Measurements from ENCODE around the gene DTNA.
"Not testable (repeated sequence)": the region's sequence is repeated elsewhere in the genome, so short reads cannot be mapped to it uniquely, and the experiment has no call there.

Gene DTNA

GRCh38 chr18:34725737-34726136 is 15.6 kb downstream of the DTNA start:
- not testable (repeated sequence) for H3K27ac ChIP-seq (ENCODE audit: low read length); H3K36me3 ChIP-seq (ENCODE audit: control insufficient read depth in 1 of 2, insufficient read depth in 2 of 2, low read length in 2 of 2)

GRCh38 chr18:34726286-34727004 is 16.3 kb downstream of the DTNA start:
- Histone ChIP-seq H3K27ac (ENCODE audit: low read length) (no peak overlapping the region), H3K36me3 (ENCODE audit: control insufficient read depth in 1 of 2, insufficient read depth in 2 of 2, low read length in 2 of 2) (no peaks in the 10 kb centered on the region), H3K4me1 (ENCODE audit: control insufficient read depth in 1 of 2, insufficient read depth in 2 of 2, low read length in 2 of 2) (peaks cover 5 to 17% of the 10 kb centered on the region in 2 donors), H3K4me3 (ENCODE audit: low read depth in 1 of 2, low read length in 2 of 2) (no peak overlapping the region), H3K9me3 (ENCODE audit: control insufficient read depth in 1 of 2, low read length in 2 of 2) (no peaks in the 10 kb centered on the region), H3K27me3 (ENCODE audit: low read depth, low read length) (no peaks in the 10 kb centered on the region)

More at GRCh38 chr18:34725737-34726136, 15.6 kb downstream of the DTNA start:
- H3K27me3 ChIP-seq (ENCODE audit: low read depth, low read length); H3K4me3 ChIP-seq (ENCODE audit: low read depth in 1 of 2, low read length in 2 of 2); H3K9me3 ChIP-seq (ENCODE audit: control insufficient read depth in 1 of 2, low read length in 2 of 2): not testable (repeated sequence)
- H3K4me1 ChIP-seq (ENCODE audit: control insufficient read depth in 1 of 2, insufficient read depth in 2 of 2, low read length in 2 of 2): peaks cover 5 to 17% of the 10 kb centered on the region in 2 donors

- no peaks in the 10 kb centered on the region for H3K27me3 ChIP-seq (ENCODE audit: low read depth, low read length)
- no peak overlapping the region for H3K4me3 ChIP-seq (ENCODE audit: low read depth in 1 of 2, low read length in 2 of 2)
- no peaks in the 10 kb centered on the region for H3K36me3 ChIP-seq (ENCODE audit: control insufficient read depth in 1 of 2, insufficient read depth in 2 of 2, low read length in 2 of 2)
- no peak overlapping the region for H3K27ac ChIP-seq (ENCODE audit: low read length)
- H3K4me1 ChIP-seq (ENCODE audit: control insufficient read depth in 1 of 2, insufficient read depth in 2 of 2, low read length in 2 of 2): peaks cover 5 to 17% of the 10 kb centered on the region in 2 donors
- H3K9me3 ChIP-seq (ENCODE audit: control insufficient read depth in 1 of 2, low read length in 2 of 2): no peaks in the 10 kb centered on the region
Observed at GRCh38 chr18:34729264-34729663, 19.2 kb downstream of the DTNA start.

GRCh38 chr18:34729740-34730355 is 19.8 kb downstream of the DTNA start:
- Histone ChIP-seq H3K4me1 (ENCODE audit: control insufficient read depth in 1 of 2, insufficient read depth in 2 of 2, low read length in 2 of 2) (peaks cover 5 to 17% of the 10 kb centered on the region in 2 donors), H3K36me3 (ENCODE audit: control insufficient read depth in 1 of 2, insufficient read depth in 2 of 2, low read length in 2 of 2) (no peaks in the 10 kb centered on the region), H3K27ac (ENCODE audit: low read length) (no peak overlapping the region), H3K4me3 (ENCODE audit: low read depth in 1 of 2, low read length in 2 of 2) (no peak overlapping the region), H3K9me3 (ENCODE audit: control insufficient read depth in 1 of 2, low read length in 2 of 2) (no peaks in the 10 kb centered on the region), H3K27me3 (ENCODE audit: low read depth, low read length) (no peaks in the 10 kb centered on the region)

GRCh38 chr18:34730774-34731173 is 20.7 kb downstream of the DTNA start:
- H3K27ac ChIP-seq (ENCODE audit: low read length): no peak overlapping the region

GRCh38 chr18:34734056-34734455 is 24.0 kb downstream of the DTNA start:
- no peaks in the 10 kb centered on the region for H3K9me3 ChIP-seq (ENCODE audit: control insufficient read depth in 1 of 2, low read length in 2 of 2)
- H3K27ac ChIP-seq (ENCODE audit: low read length): no peak overlapping the region
- no peak overlapping the region for H3K4me3 ChIP-seq (ENCODE audit: low read depth in 1 of 2, low read length in 2 of 2)
- peaks cover 5 to 23% of the 10 kb centered on the region in 2 donors for H3K4me1 ChIP-seq (ENCODE audit: control insufficient read depth in 1 of 2, insufficient read depth in 2 of 2, low read length in 2 of 2)
- H3K27me3 ChIP-seq (ENCODE audit: low read depth, low read length): no peaks in the 10 kb centered on the region
- H3K36me3 ChIP-seq (ENCODE audit: control insufficient read depth in 1 of 2, insufficient read depth in 2 of 2, low read length in 2 of 2): no peaks in the 10 kb centered on the region

More at GRCh38 chr18:34730774-34731173, 20.7 kb downstream of the DTNA start:
- Histone ChIP-seq H3K27me3 (ENCODE audit: low read depth, low read length) (no peaks in the 10 kb centered on the region), H3K4me1 (ENCODE audit: control insufficient read depth in 1 of 2, insufficient read depth in 2 of 2, low read length in 2 of 2) (peaks cover 5 to 17% of the 10 kb centered on the region in 2 donors), H3K4me3 (ENCODE audit: low read depth in 1 of 2, low read length in 2 of 2) (no peak overlapping the region), H3K36me3 (ENCODE audit: control insufficient read depth in 1 of 2, insufficient read depth in 2 of 2, low read length in 2 of 2) (no peaks in the 10 kb centered on the region), H3K9me3 (ENCODE audit: control insufficient read depth in 1 of 2, low read length in 2 of 2) (no peaks in the 10 kb centered on the region)

- not testable (repeated sequence) for H3K36me3 ChIP-seq (ENCODE audit: control insufficient read depth in 1 of 2, insufficient read depth in 2 of 2, low read length in 2 of 2); H3K4me3 ChIP-seq (ENCODE audit: low read depth in 1 of 2, low read length in 2 of 2); H3K27ac ChIP-seq (ENCODE audit: low read length); H3K9me3 ChIP-seq (ENCODE audit: control insufficient read depth in 1 of 2, low read length in 2 of 2); H3K27me3 ChIP-seq (ENCODE audit: low read depth, low read length)
- H3K4me1 ChIP-seq (ENCODE audit: control insufficient read depth in 1 of 2, insufficient read depth in 2 of 2, low read length in 2 of 2): peaks cover 4 to 28% of the 10 kb centered on the region in 2 donors
Observed at GRCh38 chr18:34734526-34734925, 24.4 kb downstream of the DTNA start.

GRCh38 chr18:34738175-34738894 is 28.2 kb downstream of the DTNA start:
- H3K4me3 ChIP-seq (ENCODE audit: low read depth in 1 of 2, low read length in 2 of 2): no peak overlapping the region
- H3K4me1 ChIP-seq (ENCODE audit: control insufficient read depth in 1 of 2, insufficient read depth in 2 of 2, low read length in 2 of 2): peaks cover 0 to 45% of the 10 kb centered on the region in 2 donors
- H3K27ac ChIP-seq (ENCODE audit: low read length): no peak overlapping the region
- H3K9me3 ChIP-seq (ENCODE audit: control insufficient read depth in 1 of 2, low read length in 2 of 2): no peaks in the 10 kb centered on the region
- H3K36me3 ChIP-seq (ENCODE audit: control insufficient read depth in 1 of 2, insufficient read depth in 2 of 2, low read length in 2 of 2): no peaks in the 10 kb centered on the region
- H3K27me3 ChIP-seq (ENCODE audit: low read depth, low read length): no peaks in the 10 kb centered on the region

GRCh38 chr18:34740101-34740500 is 30.0 kb downstream of the DTNA start:
- H3K27me3 ChIP-seq (ENCODE audit: low read depth, low read length): no peaks in the 10 kb centered on the region
- H3K9me3 ChIP-seq (ENCODE audit: control insufficient read depth in 1 of 2, low read length in 2 of 2): no peaks in the 10 kb centered on the region
- no peak overlapping the region for H3K4me3 ChIP-seq (ENCODE audit: low read depth in 1 of 2, low read length in 2 of 2)
- H3K36me3 ChIP-seq (ENCODE audit: control insufficient read depth in 1 of 2, insufficient read depth in 2 of 2, low read length in 2 of 2): no peaks in the 10 kb centered on the region
- H3K4me1 ChIP-seq (ENCODE audit: control insufficient read depth in 1 of 2, insufficient read depth in 2 of 2, low read length in 2 of 2): peaks cover 0 to 45% of the 10 kb centered on the region in 2 donors
- H3K27ac ChIP-seq (ENCODE audit: low read length): no peak overlapping the region

GRCh38 chr18:34740724-34741123 is 30.6 kb downstream of the DTNA start:
- Histone ChIP-seq H3K27me3 (ENCODE audit: low read depth, low read length) (no peaks in the 10 kb centered on the region), H3K27ac (ENCODE audit: low read length) (no peak overlapping the region), H3K9me3 (ENCODE audit: control insufficient read depth in 1 of 2, low read length in 2 of 2) (no peaks in the 10 kb centered on the region), H3K4me1 (ENCODE audit: control insufficient read depth in 1 of 2, insufficient read depth in 2 of 2, low read length in 2 of 2) (peaks cover 0 to 45% of the 10 kb centered on the region in 2 donors), H3K36me3 (ENCODE audit: control insufficient read depth in 1 of 2, insufficient read depth in 2 of 2, low read length in 2 of 2) (no peaks in the 10 kb centered on the region), H3K4me3 (ENCODE audit: low read depth in 1 of 2, low read length in 2 of 2) (no peak overlapping the region)

- H3K9me3 ChIP-seq (ENCODE audit: control insufficient read depth in 1 of 2, low read length in 2 of 2): no peaks in the 10 kb centered on the region
- H3K27ac ChIP-seq (ENCODE audit: low read length): no peak overlapping the region
- no peaks in the 10 kb centered on the region for H3K36me3 ChIP-seq (ENCODE audit: control insufficient read depth in 1 of 2, insufficient read depth in 2 of 2, low read length in 2 of 2)
- H3K4me1 ChIP-seq (ENCODE audit: control insufficient read depth in 1 of 2, insufficient read depth in 2 of 2, low read length in 2 of 2): peaks cover 0 to 45% of the 10 kb centered on the region in 2 donors
- no peaks in the 10 kb centered on the region for H3K27me3 ChIP-seq (ENCODE audit: low read depth, low read length)
- H3K4me3 ChIP-seq (ENCODE audit: low read depth in 1 of 2, low read length in 2 of 2): no peak overlapping the region
Observed at GRCh38 chr18:34741401-34741800, 31.3 kb downstream of the DTNA start.
